ENCODE results near the gene ZNF512. TPM values are rescaled to one million over a fixed set of nuclear protein-coding genes. Genes with fewer than 3 reads are reported as not detected.

Gene ZNF512
- total RNA-seq, 2 donors from 2014 or later: 31.4 to 55.6 TPM

GRCh38 chr2:27661371-27661770, 78.5 kb downstream of the ZNF512 start:
- H3K4me1 ChIP-seq (replicated peaks): peaks cover 6% of the 10 kb centered on the region
- H3K27ac ChIP-seq: no peak overlapping the region
- no peaks in the 10 kb centered on the region for H3K9me3 ChIP-seq
- no peaks in the 10 kb centered on the region for H3K27me3 ChIP-seq (replicated peaks; ENCODE audit: insufficient read depth)
- intact Hi-C loops (cut with DNase I): no loop called here
- no peak overlapping the region for H3K4me3 ChIP-seq
- 91% methylated on average over 1 of the region's 1 CpG for WGBS
- no peak for TF ChIP-seq POLR2AphosphoS5 (IDR thresholded peaks at IDR 0.05)
- no peak for TF ChIP-seq POLR2A (IDR thresholded peaks at IDR 0.05)
- DNase-seq (ENCODE audit: low spot score): no peak
- no peaks in the 10 kb centered on the region for H3K36me3 ChIP-seq

GRCh38 chr2:27663285-27664153, 80.7 kb downstream of the ZNF512 start, which contains the start of the genes SLC4A1AP and SUPT7L:
TSS of gene SLC4A1AP (plus strand) at chr2:27663889. CDS start at chr2:27663915, 26 bp downstream.
TSS of gene SUPT7L (minus strand) at chr2:27663614. CDS start at chr2:27662192, 1,422 bp downstream.
- Histone ChIP-seq H3K4me1 (replicated peaks) (peaks cover 6% of the 10 kb centered on the region), H3K36me3 (peaks cover 0 to under 1% of the 10 kb centered on the region in 2 donors), H3K27ac (peak within 1 kb of the TSS; percentile 86 to 93), H3K27me3 (replicated peaks; ENCODE audit: insufficient read depth) (no peaks in the 10 kb centered on the region), H3K9me3 (no peaks in the 10 kb centered on the region), H3K4me3 (peak within 1 kb of the TSS; percentile 66 to 90)
- WGBS: under 1% methylated on average over 52 of the region's 56 CpGs
- intact Hi-C loops (cut with DNase I): no loop called here
- peak; percentile 91 for TF ChIP-seq POLR2AphosphoS5 (IDR thresholded peaks at IDR 0.05)
- TF ChIP-seq, protein P1, sequence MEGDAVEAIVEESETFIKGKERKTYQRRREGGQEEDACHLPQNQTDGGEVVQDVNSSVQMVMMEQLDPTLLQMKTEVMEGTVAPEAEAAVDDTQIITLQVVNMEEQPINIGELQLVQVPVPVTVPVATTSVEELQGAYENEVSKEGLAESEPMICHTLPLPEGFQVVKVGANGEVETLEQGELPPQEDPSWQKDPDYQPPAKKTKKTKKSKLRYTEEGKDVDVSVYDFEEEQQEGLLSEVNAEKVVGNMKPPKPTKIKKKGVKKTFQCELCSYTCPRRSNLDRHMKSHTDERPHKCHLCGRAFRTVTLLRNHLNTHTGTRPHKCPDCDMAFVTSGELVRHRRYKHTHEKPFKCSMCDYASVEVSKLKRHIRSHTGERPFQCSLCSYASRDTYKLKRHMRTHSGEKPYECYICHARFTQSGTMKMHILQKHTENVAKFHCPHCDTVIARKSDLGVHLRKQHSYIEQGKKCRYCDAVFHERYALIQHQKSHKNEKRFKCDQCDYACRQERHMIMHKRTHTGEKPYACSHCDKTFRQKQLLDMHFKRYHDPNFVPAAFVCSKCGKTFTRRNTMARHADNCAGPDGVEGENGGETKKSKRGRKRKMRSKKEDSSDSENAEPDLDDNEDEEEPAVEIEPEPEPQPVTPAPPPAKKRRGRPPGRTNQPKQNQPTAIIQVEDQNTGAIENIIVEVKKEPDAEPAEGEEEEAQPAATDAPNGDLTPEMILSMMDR (IDR thresholded peaks at IDR 0.05): peak in 1 of 4 experiments; percentile 8
- TF ChIP-seq POLR2A (IDR thresholded peaks at IDR 0.05): peak; percentile 20
- DNase-seq (ENCODE audit: low spot score): peak; percentile 60

GRCh38 chr2:27664154-27664574, 81.3 kb downstream of the ZNF512 start:
- DNase-seq (ENCODE audit: low spot score): no peak
- H3K27me3 ChIP-seq (replicated peaks; ENCODE audit: insufficient read depth): no peaks in the 10 kb centered on the region
- TF ChIP-seq POLR2AphosphoS5 (IDR thresholded peaks at IDR 0.05) (no peak), POLR2A (IDR thresholded peaks at IDR 0.05) (peak; percentile 1)
- TF ChIP-seq, protein P1 (IDR thresholded peaks at IDR 0.05): no peak
- peaks cover 1 to 6% of the 10 kb centered on the region in 2 donors for H3K36me3 ChIP-seq
- H3K4me1 ChIP-seq (replicated peaks): peaks cover 6% of the 10 kb centered on the region
- 5% methylated on average over 14 of the region's 28 CpGs for WGBS
- peak overlapping the region; percentile 86 to 93 for H3K27ac ChIP-seq
- H3K9me3 ChIP-seq: no peaks in the 10 kb centered on the region
- intact Hi-C loops (cut with DNase I): no loop called here
- peak overlapping the region; percentile 66 to 90 for H3K4me3 ChIP-seq

DNA sequence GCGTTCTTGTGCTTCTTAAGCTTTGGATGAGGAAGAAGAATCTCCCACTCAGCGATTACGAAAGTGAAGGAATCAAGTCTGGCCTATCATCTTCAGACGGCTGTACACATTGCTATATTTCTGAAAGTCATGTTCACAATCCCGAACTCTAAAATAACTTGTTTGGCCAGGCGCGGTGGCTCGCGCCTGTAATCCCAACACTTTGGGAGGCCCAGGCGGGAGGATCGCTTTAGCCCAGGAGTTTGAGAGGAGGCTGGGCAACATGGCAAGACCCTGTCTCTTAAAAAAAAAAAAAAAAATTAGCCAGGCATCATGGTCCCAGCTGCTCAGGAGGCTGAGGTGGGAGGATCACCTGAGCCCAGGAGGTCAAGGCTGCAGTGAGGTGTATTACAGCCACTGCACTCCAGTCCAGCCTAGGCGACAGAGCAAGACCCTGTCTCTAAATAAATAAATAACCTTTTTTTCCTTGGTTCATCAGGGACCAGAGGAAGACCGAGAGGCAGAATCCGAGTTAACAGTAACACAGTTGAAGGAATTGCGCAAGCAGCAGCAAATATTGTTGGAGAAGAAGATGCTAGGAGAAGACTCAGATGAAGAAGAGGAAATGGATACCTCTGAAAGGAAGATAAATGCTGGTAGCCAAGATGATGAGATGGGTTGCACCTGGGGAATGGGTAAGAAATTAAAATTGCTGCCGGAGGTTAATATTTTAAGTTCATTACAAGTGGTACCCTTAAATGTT, 82.0 kb downstream of the ZNF512 start:
- WGBS: 79% methylated on average over 16 of the region's 16 CpGs
- no peak for DNase-seq (ENCODE audit: low spot score)
- peak overlapping the region; percentile 66 to 90 for H3K4me3 ChIP-seq
- H3K27me3 ChIP-seq (replicated peaks; ENCODE audit: insufficient read depth): no peaks in the 10 kb centered on the region
- no peak overlapping the region for H3K27ac ChIP-seq
- no peaks in the 10 kb centered on the region for H3K9me3 ChIP-seq
- TF ChIP-seq, protein P1 (IDR thresholded peaks at IDR 0.05): no peak
- TF ChIP-seq POLR2A (IDR thresholded peaks at IDR 0.05) (no peak), POLR2AphosphoS5 (IDR thresholded peaks at IDR 0.05) (no peak)
- peaks cover 6% of the 10 kb centered on the region for H3K4me1 ChIP-seq (replicated peaks)
- peaks cover 3 to 6% of the 10 kb centered on the region in 2 donors for H3K36me3 ChIP-seq
- intact Hi-C loops (cut with DNase I): no loop called here

DNA sequence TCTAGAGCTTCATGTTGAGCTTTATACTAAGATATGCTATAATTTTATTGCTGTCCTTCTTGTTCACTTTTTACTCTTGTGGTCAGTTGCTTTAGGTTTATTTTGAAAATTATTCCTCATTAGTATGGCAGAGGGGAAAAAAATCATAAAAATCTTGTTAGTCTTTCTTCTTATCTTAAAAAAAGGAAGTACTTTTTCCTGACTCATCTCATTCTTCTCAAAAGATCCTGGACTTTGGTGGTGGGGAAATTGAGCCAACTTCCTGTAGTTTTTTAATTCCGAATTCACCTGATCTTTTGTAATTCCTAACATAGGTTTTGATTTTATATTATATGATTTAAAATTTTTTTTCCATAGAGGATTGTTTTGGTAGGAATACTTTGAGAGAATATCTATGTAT, 84.6 kb downstream of the ZNF512 start:
- TF ChIP-seq, protein P1 (IDR thresholded peaks at IDR 0.05): no peak
- TF ChIP-seq POLR2A (IDR thresholded peaks at IDR 0.05) (no peak), POLR2AphosphoS5 (IDR thresholded peaks at IDR 0.05) (no peak)
- intact Hi-C loops (cut with DNase I): no loop called here
- Histone ChIP-seq H3K9me3 (no peaks in the 10 kb centered on the region), H3K36me3 (peaks cover 3 to 6% of the 10 kb centered on the region in 2 donors), H3K4me3 (no peak overlapping the region), H3K27ac (no peak overlapping the region), H3K27me3 (replicated peaks; ENCODE audit: insufficient read depth) (no peaks in the 10 kb centered on the region), H3K4me1 (replicated peaks) (peaks cover 4% of the 10 kb centered on the region)
- no peak for DNase-seq (ENCODE audit: low spot score)
- 81% methylated on average over 1 of the region's 1 CpG for WGBS
